GM23338 (cell line): ENCODE data around the gene ZNF836. TPM values are rescaled to one million over a fixed set of nuclear protein-coding genes. Genes with fewer than 3 reads are reported as not detected.

Source experiments
- ATAC-seq: fragments of 200-7000 bp; cut with Tn5 transposase; 3 replicates; pipeline ENCODE4 v1.9.1; 2020
- DNase-seq: peaks from one replicate; pipeline ENCODE4 v3.0.0-alpha.2; 2015; ENCODE audit warnings: low spot score
- H2AFZ ChIP-seq: fragments of 200-600 bp; sonication (generic); 2 replicates; pipeline ENCODE4 v1.8.0; 2016; ENCODE audit warnings: antibody characterized with exemption, mild to moderate bottlenecking, moderate library complexity
- H3F3A ChIP-seq: fragments of 200-600 bp; sonication (generic); replicated peaks from 2 replicates; pipeline ENCODE4 v1.8.0; 2017; ENCODE audit warnings: antibody characterized with exemption, mixed run types, low read depth
- H3K27ac ChIP-seq: fragments of 200-600 bp; sonication (generic); 2 replicates; pipeline ENCODE4 v1.6.1; 2016; ENCODE audit warnings: low read depth
- H3K27me3 ChIP-seq: fragments of 200-600 bp; sonication (generic); 2 replicates; pipeline ENCODE4 v1.8.0; 2016; ENCODE audit warnings: mild to moderate bottlenecking, mixed run types, moderate library complexity; ENCODE audit not compliant: insufficient read depth
- H3K36me3 ChIP-seq: fragments of 200-600 bp; sonication (generic); 2 replicates; pipeline ENCODE4 v1.8.0; 2016; ENCODE audit warnings: mild to moderate bottlenecking; ENCODE audit not compliant: insufficient read depth
- H3K4me1 ChIP-seq: fragments of 200-600 bp; sonication (generic); 2 replicates; pipeline ENCODE4 v1.8.0; 2016; ENCODE audit warnings: mild to moderate bottlenecking, moderate library complexity; ENCODE audit not compliant: insufficient read depth
- H3K4me2 ChIP-seq: fragments of 200-600 bp; sonication (generic); 2 replicates; pipeline ENCODE4 v1.7.1; 2017; ENCODE audit warnings: mixed run types
- H3K4me3 ChIP-seq: fragments of 200-600 bp; sonication (generic); 2 replicates; pipeline ENCODE4 v1.6.1; 2016; ENCODE audit warnings: mixed run types
- H3K79me2 ChIP-seq: fragments of 200-600 bp; sonication (generic); replicated peaks from 2 replicates; pipeline ENCODE4 v1.8.0; 2017; ENCODE audit warnings: mild to moderate bottlenecking; ENCODE audit not compliant: insufficient read depth
- H3K9me2 ChIP-seq: fragments of 200-600 bp; sonication (generic); 2 replicates; pipeline ENCODE4 v1.8.0; 2017; ENCODE audit not compliant: insufficient read depth
- H4K20me1 ChIP-seq: fragments of 200-600 bp; sonication (generic); replicated peaks from 2 replicates; pipeline ENCODE4 v1.8.0; 2017; ENCODE audit warnings: mild to moderate bottlenecking; ENCODE audit not compliant: insufficient read depth
- H3K27ac Mint-ChIP-seq: 2 replicates; pipeline ENCODE4 v1.8.0; 2020; ENCODE audit warnings: inconsistent platforms, mild to moderate bottlenecking, moderate library complexity, mixed read lengths
- H3K27me3 Mint-ChIP-seq: 3 replicates; pipeline ENCODE4 v1.8.0; 2022; ENCODE audit warnings: low read depth, mild to moderate bottlenecking, moderate library complexity, mixed read lengths, inconsistent platforms; ENCODE audit not compliant: insufficient read depth, poor library complexity
- H3K36me3 Mint-ChIP-seq: 3 replicates; pipeline ENCODE4 v1.8.0; 2021; ENCODE audit warnings: low read depth, mild to moderate bottlenecking, inconsistent platforms, moderate library complexity, mixed read lengths
- H3K4me1 Mint-ChIP-seq: 3 replicates; pipeline ENCODE4 v1.8.0; 2020; ENCODE audit warnings: mild to moderate bottlenecking, inconsistent platforms, mixed read lengths
- H3K4me3 Mint-ChIP-seq: 3 replicates; pipeline ENCODE4 v1.8.0; 2021; ENCODE audit warnings: moderate library complexity, mild to moderate bottlenecking, inconsistent platforms, mixed read lengths
- H3K9me3 Mint-ChIP-seq: 3 replicates; pipeline ENCODE4 v1.8.0; 2020; ENCODE audit warnings: moderate library complexity, mild to moderate bottlenecking, inconsistent platforms, mixed read lengths
- CREB1 ChIP-seq: fragments of 250-450 bp; sonication (Bioruptor Pico); IDR thresholded peaks from 2 replicates; pipeline ENCODE4 v1.5.0; 2020; ENCODE audit warnings: low read depth, mild to moderate bottlenecking, moderate library complexity
- EZH2 ChIP-seq: fragments of 200-600 bp; sonication (generic); IDR thresholded peaks from one replicate; pipeline ENCODE4 v1.8.0; 2017; ENCODE audit warnings: antibody characterized with exemption, mild to moderate bottlenecking, low read depth; ENCODE audit not compliant: unreplicated experiment
- EZH2phosphoT487 ChIP-seq: fragments of 200-600 bp; sonication (generic); IDR thresholded peaks from one replicate; pipeline ENCODE4 v1.8.1; 2018; ENCODE audit warnings: antibody characterized with exemption; ENCODE audit not compliant: unreplicated experiment
- STAT1 ChIP-seq: IDR thresholded peaks from one replicate; pipeline ENCODE4 v1.6.1; 2016; ENCODE audit warnings: antibody characterized with exemption; ENCODE audit not compliant: unreplicated experiment
- ZNF114 ChIP-seq: fragments of 250-450 bp; sonication (Bioruptor Pico); IDR thresholded peaks from 2 replicates; pipeline ENCODE4 v1.5.0; 2020; ENCODE audit warnings: mild to moderate bottlenecking, moderate library complexity
- ZNF331 ChIP-seq: fragments of 250-450 bp; sonication (Bioruptor Pico); IDR thresholded peaks from 2 replicates; pipeline ENCODE4 v1.5.0; 2020; ENCODE audit warnings: low read depth, mild to moderate bottlenecking, moderate library complexity
- polyA plus RNA-seq: library from polyadenylated mRNA; unstranded; fragments of >200 nt; fragmentation: Nextera tagmentation; extraction: Ambion mirVana; gene quantifications from 2 replicates; pipeline ENCODE4 v1.2.1, GENCODE V29; 2016
- total RNA-seq: library from RNA; depleted of rRNA; stranded (reverse); fragments of >200 nt; shearing (Covaris generic); gene quantifications from 2 replicates; pipeline ENCODE4 v1.2.3, GENCODE V29; 2014
- TF ChIP-seq, protein P1 (sequence below): IDR thresholded peaks from 2 replicates; pipeline ENCODE4 v1.6.1; 2016; ENCODE audit warnings: antibody characterized with exemption
- TF ChIP-seq, protein P2 (sequence below): fragments of 250-450 bp; sonication (Bioruptor Pico); IDR thresholded peaks from 2 replicates; pipeline ENCODE4 v1.5.0; 2020; ENCODE audit warnings: mild to moderate bottlenecking, moderate library complexity
- TF ChIP-seq, protein P3 (sequence below), 2 experiments: fragments of 200-600 bp in 1 of 2; sonication (generic) in 1 of 2; conservative IDR thresholded peaks; 2 replicates each; pipeline versions ENCODE4 v1.5.1 to v1.6.1; 2016 to 2017; ENCODE audit warnings: antibody characterized with exemption in 2 of 2, low read depth in 2 of 2, mild to moderate bottlenecking in 2 of 2, moderate library complexity in 1 of 2

Gene ZNF836
- total and polyA plus RNA-seq, 2 experiments from 2014 or later, result 11.8 to 18.6 TPM

DNA sequence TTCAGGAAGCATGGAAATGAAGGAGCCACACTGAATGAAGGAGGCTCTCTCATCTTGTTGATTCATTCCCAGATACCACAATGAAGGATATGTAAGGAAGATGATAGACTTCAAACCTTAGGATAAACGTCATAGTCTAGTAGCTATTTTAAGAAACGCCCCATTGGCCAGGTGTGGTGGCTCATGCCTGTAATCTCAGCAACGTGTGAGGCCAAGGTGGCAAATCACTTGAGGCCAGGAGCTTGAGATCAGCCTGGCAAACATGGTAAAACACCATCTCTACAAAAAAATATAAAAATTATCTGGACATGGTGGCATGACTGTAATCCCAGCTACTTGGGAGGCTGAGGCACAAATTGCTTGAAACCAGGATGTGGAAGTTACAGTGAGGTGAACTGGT lies 58.8 kb downstream of the ZNF836 start:
- no peak overlapping the region for H3K27ac ChIP-seq
- no peaks in the 10 kb centered on the region for H4K20me1 ChIP-seq
- no peaks in the 10 kb centered on the region for H3K4me1 ChIP-seq
- DNase-seq (no peak), ATAC-seq (no peak)
- Mint-ChIP-seq H3K27me3 (peaks cover 3% of the 10 kb centered on the region), H3K36me3 (peaks cover 78% of the 10 kb centered on the region), H3K4me3 (no peak overlapping the region), H3K9me3 (peaks cover 95% of the 10 kb centered on the region), H3K4me1 (no peaks in the 10 kb centered on the region), H3K27ac (no peak overlapping the region)
- peaks cover 52% of the 10 kb centered on the region for H3K36me3 ChIP-seq
- TF ChIP-seq ZNF114, result no peak
- TF ChIP-seq EZH2, result no peak
- TF ChIP-seq, protein P1, sequence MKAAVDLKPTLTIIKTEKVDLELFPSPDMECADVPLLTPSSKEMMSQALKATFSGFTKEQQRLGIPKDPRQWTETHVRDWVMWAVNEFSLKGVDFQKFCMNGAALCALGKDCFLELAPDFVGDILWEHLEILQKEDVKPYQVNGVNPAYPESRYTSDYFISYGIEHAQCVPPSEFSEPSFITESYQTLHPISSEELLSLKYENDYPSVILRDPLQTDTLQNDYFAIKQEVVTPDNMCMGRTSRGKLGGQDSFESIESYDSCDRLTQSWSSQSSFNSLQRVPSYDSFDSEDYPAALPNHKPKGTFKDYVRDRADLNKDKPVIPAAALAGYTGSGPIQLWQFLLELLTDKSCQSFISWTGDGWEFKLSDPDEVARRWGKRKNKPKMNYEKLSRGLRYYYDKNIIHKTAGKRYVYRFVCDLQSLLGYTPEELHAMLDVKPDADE, result no peak
- TF ChIP-seq ZNF331 (CRISPR knock-in tag), result no peak
- TF ChIP-seq, protein P2, sequence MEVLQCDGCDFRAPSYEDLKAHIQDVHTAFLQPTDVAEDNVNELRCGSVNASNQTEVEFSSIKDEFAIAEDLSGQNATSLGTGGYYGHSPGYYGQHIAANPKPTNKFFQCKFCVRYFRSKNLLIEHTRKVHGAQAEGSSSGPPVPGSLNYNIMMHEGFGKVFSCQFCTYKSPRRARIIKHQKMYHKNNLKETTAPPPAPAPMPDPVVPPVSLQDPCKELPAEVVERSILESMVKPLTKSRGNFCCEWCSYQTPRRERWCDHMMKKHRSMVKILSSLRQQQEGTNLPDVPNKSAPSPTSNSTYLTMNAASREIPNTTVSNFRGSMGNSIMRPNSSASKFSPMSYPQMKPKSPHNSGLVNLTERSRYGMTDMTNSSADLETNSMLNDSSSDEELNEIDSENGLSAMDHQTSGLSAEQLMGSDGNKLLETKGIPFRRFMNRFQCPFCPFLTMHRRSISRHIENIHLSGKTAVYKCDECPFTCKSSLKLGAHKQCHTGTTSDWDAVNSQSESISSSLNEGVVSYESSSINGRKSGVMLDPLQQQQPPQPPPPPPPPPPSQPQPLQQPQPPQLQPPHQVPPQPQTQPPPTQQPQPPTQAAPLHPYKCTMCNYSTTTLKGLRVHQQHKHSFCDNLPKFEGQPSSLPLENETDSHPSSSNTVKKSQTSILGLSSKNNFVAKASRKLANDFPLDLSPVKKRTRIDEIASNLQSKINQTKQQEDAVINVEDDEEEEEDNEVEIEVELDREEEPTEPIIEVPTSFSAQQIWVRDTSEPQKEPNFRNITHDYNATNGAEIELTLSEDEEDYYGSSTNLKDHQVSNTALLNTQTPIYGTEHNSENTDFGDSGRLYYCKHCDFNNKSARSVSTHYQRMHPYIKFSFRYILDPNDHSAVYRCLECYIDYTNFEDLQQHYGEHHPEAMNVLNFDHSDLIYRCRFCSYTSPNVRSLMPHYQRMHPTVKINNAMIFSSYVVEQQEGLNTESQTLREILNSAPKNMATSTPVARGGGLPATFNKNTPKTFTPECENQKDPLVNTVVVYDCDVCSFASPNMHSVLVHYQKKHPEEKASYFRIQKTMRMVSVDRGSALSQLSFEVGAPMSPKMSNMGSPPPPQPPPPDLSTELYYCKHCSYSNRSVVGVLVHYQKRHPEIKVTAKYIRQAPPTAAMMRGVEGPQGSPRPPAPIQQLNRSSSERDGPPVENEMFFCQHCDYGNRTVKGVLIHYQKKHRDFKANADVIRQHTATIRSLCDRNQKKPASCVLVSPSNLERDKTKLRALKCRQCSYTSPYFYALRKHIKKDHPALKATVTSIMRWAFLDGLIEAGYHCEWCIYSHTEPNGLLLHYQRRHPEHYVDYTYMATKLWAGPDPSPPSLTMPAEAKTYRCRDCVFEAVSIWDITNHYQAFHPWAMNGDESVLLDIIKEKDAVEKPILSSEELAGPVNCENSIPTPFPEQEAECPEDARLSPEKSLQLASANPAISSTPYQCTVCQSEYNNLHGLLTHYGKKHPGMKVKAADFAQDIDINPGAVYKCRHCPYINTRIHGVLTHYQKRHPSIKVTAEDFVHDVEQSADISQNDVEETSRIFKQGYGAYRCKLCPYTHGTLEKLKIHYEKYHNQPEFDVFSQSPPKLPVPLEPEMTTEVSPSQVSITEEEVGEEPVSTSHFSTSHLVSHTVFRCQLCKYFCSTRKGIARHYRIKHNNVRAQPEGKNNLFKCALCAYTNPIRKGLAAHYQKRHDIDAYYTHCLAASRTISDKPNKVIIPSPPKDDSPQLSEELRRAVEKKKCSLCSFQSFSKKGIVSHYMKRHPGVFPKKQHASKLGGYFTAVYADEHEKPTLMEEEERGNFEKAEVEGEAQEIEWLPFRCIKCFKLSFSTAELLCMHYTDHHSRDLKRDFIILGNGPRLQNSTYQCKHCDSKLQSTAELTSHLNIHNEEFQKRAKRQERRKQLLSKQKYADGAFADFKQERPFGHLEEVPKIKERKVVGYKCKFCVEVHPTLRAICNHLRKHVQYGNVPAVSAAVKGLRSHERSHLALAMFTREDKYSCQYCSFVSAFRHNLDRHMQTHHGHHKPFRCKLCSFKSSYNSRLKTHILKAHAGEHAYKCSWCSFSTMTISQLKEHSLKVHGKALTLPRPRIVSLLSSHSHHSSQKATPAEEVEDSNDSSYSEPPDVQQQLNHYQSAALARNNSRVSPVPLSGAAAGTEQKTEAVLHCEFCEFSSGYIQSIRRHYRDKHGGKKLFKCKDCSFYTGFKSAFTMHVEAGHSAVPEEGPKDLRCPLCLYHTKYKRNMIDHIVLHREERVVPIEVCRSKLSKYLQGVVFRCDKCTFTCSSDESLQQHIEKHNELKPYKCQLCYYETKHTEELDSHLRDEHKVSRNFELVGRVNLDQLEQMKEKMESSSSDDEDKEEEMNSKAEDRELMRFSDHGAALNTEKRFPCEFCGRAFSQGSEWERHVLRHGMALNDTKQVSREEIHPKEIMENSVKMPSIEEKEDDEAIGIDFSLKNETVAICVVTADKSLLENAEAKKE (CRISPR knock-in tag), result no peak
- TF ChIP-seq, protein P3, sequence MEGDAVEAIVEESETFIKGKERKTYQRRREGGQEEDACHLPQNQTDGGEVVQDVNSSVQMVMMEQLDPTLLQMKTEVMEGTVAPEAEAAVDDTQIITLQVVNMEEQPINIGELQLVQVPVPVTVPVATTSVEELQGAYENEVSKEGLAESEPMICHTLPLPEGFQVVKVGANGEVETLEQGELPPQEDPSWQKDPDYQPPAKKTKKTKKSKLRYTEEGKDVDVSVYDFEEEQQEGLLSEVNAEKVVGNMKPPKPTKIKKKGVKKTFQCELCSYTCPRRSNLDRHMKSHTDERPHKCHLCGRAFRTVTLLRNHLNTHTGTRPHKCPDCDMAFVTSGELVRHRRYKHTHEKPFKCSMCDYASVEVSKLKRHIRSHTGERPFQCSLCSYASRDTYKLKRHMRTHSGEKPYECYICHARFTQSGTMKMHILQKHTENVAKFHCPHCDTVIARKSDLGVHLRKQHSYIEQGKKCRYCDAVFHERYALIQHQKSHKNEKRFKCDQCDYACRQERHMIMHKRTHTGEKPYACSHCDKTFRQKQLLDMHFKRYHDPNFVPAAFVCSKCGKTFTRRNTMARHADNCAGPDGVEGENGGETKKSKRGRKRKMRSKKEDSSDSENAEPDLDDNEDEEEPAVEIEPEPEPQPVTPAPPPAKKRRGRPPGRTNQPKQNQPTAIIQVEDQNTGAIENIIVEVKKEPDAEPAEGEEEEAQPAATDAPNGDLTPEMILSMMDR (conservative IDR thresholded peaks at IDR 0.05; ENCODE audit: low read depth in 2 of 2), result no peak
- no peak for TF ChIP-seq STAT1
- no peak for TF ChIP-seq CREB1 (CRISPR knock-in tag)
- no peak for TF ChIP-seq EZH2phosphoT487
- no peak overlapping the region for H2AFZ ChIP-seq
- H3K4me3 ChIP-seq, result no peak overlapping the region
- no peak overlapping the region for H3K4me2 ChIP-seq
- H3K9me2 ChIP-seq, result no peaks in the 10 kb centered on the region
- no peaks in the 10 kb centered on the region for H3K27me3 ChIP-seq
- H3F3A ChIP-seq, result 0 out of 2 replicates have a peak, but pooled peaks cover 8% of the 10 kb centered on the region
- no peaks in the 10 kb centered on the region for H3K79me2 ChIP-seq
